GM21515 (cell line): ENCODE data around the gene DTD1.
"Not testable (repeated sequence)": the region's sequence is repeated elsewhere in the genome, so short reads cannot be mapped to it uniquely, and the experiment has no call there.

ENCODE experiments used
- ATAC-seq: cut with Tn5 transposase; IDR thresholded peaks from one replicate; pipeline ENCODE4 v1.9.1; 2021; ENCODE audit not compliant: unreplicated experiment

The DTD1 gene

DNA sequence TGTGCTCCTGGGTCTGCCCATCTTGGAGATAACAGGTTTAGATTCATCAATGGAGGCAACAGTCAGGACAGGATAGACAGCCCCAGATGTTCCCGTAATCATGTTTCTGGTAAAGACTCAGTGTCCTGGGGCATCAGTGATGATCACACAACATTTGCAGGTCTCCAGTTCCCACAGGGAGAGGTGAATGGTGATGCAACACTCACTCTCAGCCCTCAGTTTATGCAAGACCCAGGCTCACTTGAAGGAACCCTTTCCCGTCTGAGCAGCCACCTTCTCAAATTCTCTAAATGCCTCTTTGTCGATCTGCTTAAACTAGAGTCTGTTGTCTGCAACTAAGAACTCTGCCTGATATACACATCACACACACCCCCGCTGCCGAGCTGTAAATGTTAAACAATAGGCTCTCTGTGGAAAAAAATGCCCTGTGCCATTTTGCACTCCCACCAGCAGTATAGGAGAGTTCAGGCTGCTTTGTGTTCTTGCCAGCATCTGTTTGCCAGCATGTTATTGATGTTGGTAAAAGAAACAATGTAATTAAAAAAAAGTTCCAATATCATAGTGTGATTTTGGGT, 195.6 kb downstream of the DTD1 start:
- no peak for ATAC-seq

DNA sequence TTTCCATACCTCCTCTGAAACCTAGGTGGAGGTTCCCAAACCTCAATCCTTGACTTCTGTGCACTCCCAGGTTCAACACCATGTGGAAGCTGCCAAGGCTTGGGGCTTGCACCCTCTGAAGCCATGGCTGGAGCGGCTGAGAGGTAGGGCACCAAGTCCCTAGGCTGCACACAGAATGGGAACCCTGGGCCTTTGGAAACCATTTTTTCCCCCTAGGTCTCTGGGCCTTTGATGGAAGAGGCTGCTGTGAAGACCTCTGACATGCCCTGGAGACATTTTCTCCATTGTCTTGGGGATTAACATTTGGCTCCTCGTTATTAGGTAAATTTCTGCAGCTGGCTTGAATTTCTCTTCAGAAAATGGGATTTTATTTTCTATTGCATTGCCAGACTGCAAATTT, 199.2 kb downstream of the DTD1 start:
- ATAC-seq: not testable (repeated sequence)

GRCh38 chr20:18788021-18788420, 200.2 kb downstream of the DTD1 start:
- no peak for ATAC-seq

DNA sequence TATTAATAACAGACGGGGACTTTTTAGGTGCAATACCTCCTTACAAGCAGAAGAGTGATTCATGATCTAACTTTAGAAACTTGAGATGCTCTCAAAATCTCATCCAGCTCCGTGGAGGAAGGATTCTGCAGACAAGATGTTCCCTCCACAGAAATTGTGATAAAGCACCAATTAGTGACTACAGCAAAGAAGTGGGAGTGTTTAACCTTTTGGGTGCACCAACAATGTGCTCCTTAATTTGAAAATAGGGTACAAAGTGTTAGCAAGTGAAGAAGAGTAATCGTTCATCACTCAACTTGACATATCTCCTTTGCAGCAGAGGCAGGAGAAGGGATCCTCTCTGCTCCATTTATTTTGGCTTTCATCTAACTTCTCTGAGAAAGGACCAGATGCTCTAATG, 202.9 kb downstream of the DTD1 start:
- ATAC-seq: no peak

DNA sequence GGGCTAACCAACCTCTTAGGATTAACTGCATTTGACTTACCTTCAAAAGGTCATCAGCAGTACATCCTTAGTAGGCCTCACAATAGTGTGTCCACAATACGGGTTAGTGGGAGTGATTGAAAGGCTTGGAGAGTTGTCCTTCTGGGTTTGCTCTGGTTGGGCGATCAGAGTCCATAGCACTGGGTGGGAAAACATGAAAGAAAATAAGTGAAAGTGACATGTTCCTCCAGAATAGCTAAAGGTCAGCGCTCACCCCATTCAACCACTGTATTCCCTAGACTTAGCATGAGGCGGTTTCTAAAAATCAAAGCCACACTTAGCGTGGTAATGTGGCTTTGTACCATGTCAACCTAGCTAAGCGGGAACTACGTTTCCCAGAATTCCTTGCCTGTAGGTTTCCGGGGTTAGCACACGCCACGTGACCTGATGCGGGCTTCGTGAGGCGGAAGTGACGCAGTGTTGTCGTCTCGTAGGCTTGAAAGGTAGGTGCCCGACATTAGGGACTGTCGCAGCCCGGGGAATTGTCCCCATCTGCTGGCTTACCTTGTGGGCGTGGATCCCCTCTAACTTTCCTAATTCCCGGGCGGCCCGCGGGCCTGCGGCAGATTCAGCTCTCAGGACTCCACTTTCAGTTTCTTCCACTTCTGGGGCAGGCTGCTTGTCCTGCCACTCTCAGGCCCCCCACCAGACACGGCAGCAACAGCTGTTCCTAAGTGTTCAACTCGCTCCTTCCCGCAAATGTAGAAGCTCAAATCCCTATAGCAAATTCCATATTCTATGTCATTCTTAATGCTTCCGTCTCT, 206.0 kb downstream of the DTD1 start:
- peak; percentile 97 for ATAC-seq

- peak; percentile 2 for ATAC-seq
Observed at GRCh38 chr20:18794428-18794787, 206.6 kb downstream of the DTD1 start.

- no peak for ATAC-seq
Observed at GRCh38 chr20:18795366-18795765, 207.5 kb downstream of the DTD1 start.

- no peak for ATAC-seq
Observed at GRCh38 chr20:18796282-18796833, 208.5 kb downstream of the DTD1 start.

DNA sequence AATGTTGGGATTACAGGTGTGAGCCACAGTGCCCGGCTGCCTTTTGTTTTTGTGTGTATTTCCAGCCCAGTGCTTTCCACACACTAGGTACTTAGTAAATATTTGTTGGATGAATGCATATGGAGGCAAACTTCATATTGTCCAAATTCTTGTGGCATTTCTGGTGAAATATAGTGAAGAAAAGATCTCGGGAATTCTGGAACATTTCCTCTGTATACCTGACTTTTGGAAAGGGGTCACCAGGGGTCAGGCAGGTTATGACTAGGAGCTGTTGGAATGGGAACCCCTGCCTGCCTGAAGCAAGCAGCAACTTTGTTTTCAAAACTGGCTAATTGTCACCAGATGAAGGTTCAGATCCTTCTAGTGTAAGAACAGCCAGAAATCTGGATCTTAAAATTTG, 213.7 kb downstream of the DTD1 start:
- no peak for ATAC-seq

GRCh38 chr20:18802012-18802634, 214.3 kb downstream of the DTD1 start:
- no peak for ATAC-seq

DNA sequence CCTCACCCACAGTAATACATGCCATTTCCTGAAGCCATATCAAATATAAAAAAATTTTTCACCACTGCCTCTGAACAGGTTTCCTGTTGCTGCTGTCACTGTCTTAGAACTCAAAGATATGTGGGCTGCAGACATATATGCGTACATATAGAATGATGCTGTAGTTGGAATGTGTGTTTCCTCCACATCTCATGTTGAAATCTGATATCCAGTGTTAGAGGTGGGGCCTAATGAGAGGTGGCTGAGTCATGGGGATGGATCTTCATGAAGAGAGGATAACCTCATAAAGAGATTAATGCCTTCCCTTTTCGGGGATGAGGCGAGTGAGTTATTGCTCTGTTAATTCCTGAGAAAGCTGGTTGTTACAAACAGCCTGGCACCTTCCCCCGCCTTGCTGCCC, 218.0 kb downstream of the DTD1 start:
- ATAC-seq: no peak

GRCh38 chr20:18808712-18809111, 220.9 kb downstream of the DTD1 start:
- ATAC-seq: no peak

GRCh38 chr20:18811186-18811585, 223.3 kb downstream of the DTD1 start:
- no peak for ATAC-seq

GRCh38 chr20:18811904-18812303, 224.1 kb downstream of the DTD1 start:
- no peak for ATAC-seq

GRCh38 chr20:18813483-18813882, 225.6 kb downstream of the DTD1 start, which contains the start of gene SCP2D1:
Gene SCP2D1 (plus strand): TSS chr20:18813783. CDS start chr20:18813816, 33 bp downstream.
- no peak for ATAC-seq

GRCh38 chr20:18815194-18815942, 227.5 kb downstream of the DTD1 start:
- ATAC-seq: no peak
